GM12891 (cell line): ENCODE measurements around the gene GFI1.
"Not testable (repeated sequence)": the region's sequence is repeated elsewhere in the genome, so short reads cannot be mapped to it uniquely, and the experiment has no call there.

Source experiments
- POLR2A ChIP-seq: IDR thresholded peaks from 2 replicates; pipeline ENCODE4 v1.6.1; 2011; ENCODE audit warnings: low read depth, low read length, control low read depth
- POLR2AphosphoS5 ChIP-seq: IDR thresholded peaks from 2 replicates; pipeline ENCODE4 v1.6.1; 2011; ENCODE audit warnings: low read depth, low read length, control low read depth

DNA sequence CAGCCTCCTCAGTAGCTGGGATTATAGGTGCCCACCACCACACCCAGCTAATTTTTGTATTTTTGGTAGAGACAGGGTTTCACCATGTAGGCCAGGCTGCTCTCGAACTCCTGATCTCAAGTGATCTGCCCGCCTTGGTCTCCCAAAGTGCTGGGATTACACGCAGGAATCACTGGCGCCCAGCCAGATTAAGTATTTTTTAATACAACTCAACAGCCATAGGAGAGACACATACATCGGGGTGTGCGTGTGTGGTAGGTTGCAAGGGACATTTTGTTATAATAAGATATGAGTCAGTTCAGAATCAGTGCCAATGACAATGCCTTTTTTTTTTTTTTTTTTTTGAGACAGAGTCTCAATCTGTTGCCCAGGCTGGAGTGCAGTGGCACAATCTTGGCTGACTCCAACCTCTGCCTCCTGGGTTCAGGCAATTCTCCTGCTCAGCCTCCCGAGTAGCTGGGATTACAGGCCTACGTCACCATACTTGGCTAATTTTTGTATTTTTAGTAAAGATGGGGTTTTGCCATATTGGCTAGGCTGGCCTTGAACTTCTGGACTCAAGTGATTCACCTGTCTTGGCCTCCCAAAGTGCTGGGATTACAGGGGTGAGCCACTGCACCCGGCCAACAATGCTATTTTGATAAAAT lies 38.3 kb upstream of the GFI1 start:
- not testable (repeated sequence) for TF ChIP-seq POLR2AphosphoS5, POLR2A
